Smooth muscle cell (in vitro differentiated cells): Measurements from ENCODE around the gene TNFAIP2. TPM values are rescaled to one million over a fixed set of nuclear protein-coding genes. Genes with fewer than 3 reads are reported as not detected.

Experiments
- DNase-seq: peaks from one replicate; lab custom pipeline; 2025; ENCODE audit not compliant: unreplicated experiment; lab: John Stamatoyannopoulos, UW
- H2AFZ ChIP-seq: fragments of 200-600 bp; sonication (generic); 2 replicates; pipeline ENCODE4 v1.6.0; 2016; ENCODE audit warnings: antibody characterized with exemption, low read depth, mild to moderate bottlenecking
- H3F3A ChIP-seq: fragments of 200-600 bp; sonication (generic); 2 replicates; pipeline ENCODE4 v1.6.0; 2017; ENCODE audit warnings: antibody characterized with exemption, low read depth
- H3K27ac ChIP-seq: fragments of 200-600 bp; sonication (generic); 2 replicates; pipeline ENCODE4 v1.5.1; 2016; ENCODE audit warnings: low read depth, mild to moderate bottlenecking
- H3K27me3 ChIP-seq: fragments of 200-600 bp; sonication (generic); 2 replicates; pipeline ENCODE4 v1.6.1; 2016; ENCODE audit warnings: low read depth, mild to moderate bottlenecking
- H3K36me3 ChIP-seq: fragments of 200-600 bp; sonication (generic); 2 replicates; pipeline ENCODE4 v1.5.1; 2016; ENCODE audit warnings: low read depth
- H3K4me1 ChIP-seq: fragments of 200-600 bp; sonication (generic); 2 replicates; pipeline ENCODE4 v1.5.1; 2016; ENCODE audit warnings: low read depth
- H3K4me2 ChIP-seq: fragments of 200-600 bp; sonication (generic); 2 replicates; pipeline ENCODE4 v1.6.0; 2016; ENCODE audit warnings: mild to moderate bottlenecking
- H3K4me3 ChIP-seq: fragments of 200-600 bp; sonication (generic); 2 replicates; pipeline ENCODE4 v1.5.1; 2016; ENCODE audit warnings: mild to moderate bottlenecking
- H3K79me2 ChIP-seq: fragments of 200-600 bp; sonication (generic); 2 replicates; pipeline ENCODE4 v1.6.0; 2016; ENCODE audit warnings: low read depth, mild to moderate bottlenecking
- H3K9ac ChIP-seq: fragments of 200-600 bp; sonication (generic); 2 replicates; pipeline ENCODE4 v1.6.0; 2016; ENCODE audit warnings: low read depth
- H3K9me3 ChIP-seq: fragments of 200-600 bp; sonication (generic); replicated peaks from 2 replicates; pipeline ENCODE4 v1.5.1; 2016; ENCODE audit warnings: low read depth
- H4K20me1 ChIP-seq: fragments of 200-600 bp; sonication (generic); 2 replicates; pipeline ENCODE4 v1.6.0; 2016; ENCODE audit warnings: low read depth
- CTCF ChIP-seq: fragments of 200-600 bp; sonication (generic); IDR thresholded peaks from 2 replicates; pipeline ENCODE4 v1.5.1; 2017; ENCODE audit warnings: borderline replicate concordance, mild to moderate bottlenecking, antibody characterized with exemption; ENCODE audit not compliant: insufficient read depth, poor library complexity, severe bottlenecking
- WGBS: methylation state at CpG from one replicate; pipeline ENCODE4 v1.1.7; 2016; ENCODE audit warnings: low lambda C conversion rate; 5-methylcytosine and 5-hydroxymethylcytosine counted together
- polyA plus RNA-seq: library from polyadenylated mRNA; unstranded; fragments of >200 nt; fragmentation: Nextera tagmentation; extraction: Ambion mirVana; gene quantifications from 2 replicates; pipeline ENCODE4 v1.2.1, GENCODE V29; 2016
- total RNA-seq: library from RNA; depleted of rRNA; stranded (reverse); fragments of >200 nt; gene quantifications from 2 replicates; pipeline ENCODE4 v1.2.3, GENCODE V29; 2014

Gene TNFAIP2
- total and polyA plus RNA-seq, 2 experiments from 2014 or later, result 35.7 to 76.5 TPM

- Histone ChIP-seq H3K27ac (no peak within 1 kb of the TSS), H3K9ac (no peak within 1 kb of the TSS), H3K36me3 (no peaks in the 10 kb centered on the region), H3F3A (no peaks in the 10 kb centered on the region), H3K4me2 (peak within 1 kb of the TSS; percentile 81), H2AFZ (no peak within 1 kb of the TSS), H4K20me1 (no peaks in the 10 kb centered on the region), H3K27me3 (peaks cover 18% of the 10 kb centered on the region), H3K9me3 (no peaks in the 10 kb centered on the region), H3K4me3 (peak within 1 kb of the TSS; percentile 31), H3K79me2 (no peaks in the 10 kb centered on the region), H3K4me1 (no peaks in the 10 kb centered on the region)
- WGBS, result 67% methylated on average over 21 of the region's 61 CpGs
- TF ChIP-seq CTCF, result no peak
- DNase-seq, result no peak
Observed at GRCh38 chr14:103084021-103084919, 39.0 kb upstream of the TNFAIP2 start, which contains the start of gene LBHD2. TSS of gene LBHD2 (plus strand) at chr14:103084210. CDS start at chr14:103086013, 1,803 bp downstream.

GRCh38 chr14:103085106-103086091 lies 37.9 kb upstream of the TNFAIP2 start:
- Histone ChIP-seq H4K20me1 (no peaks in the 10 kb centered on the region), H3K4me2 (no peak overlapping the region), H3K4me1 (no peaks in the 10 kb centered on the region), H3K79me2 (no peaks in the 10 kb centered on the region), H3K4me3 (no peak overlapping the region), H3K36me3 (no peaks in the 10 kb centered on the region), H3F3A (no peaks in the 10 kb centered on the region), H3K27me3 (peaks cover 18% of the 10 kb centered on the region), H3K9ac (no peak overlapping the region), H3K9me3 (no peaks in the 10 kb centered on the region), H3K27ac (no peak overlapping the region), H2AFZ (no peak overlapping the region)
- WGBS, result 81% methylated on average over 22 of the region's 24 CpGs
- TF ChIP-seq CTCF, result peak; percentile 23
- no peak for DNase-seq

GRCh38 chr14:103086771-103087342 lies 36.4 kb upstream of the TNFAIP2 start:
- Histone ChIP-seq H3K4me3 (no peak overlapping the region), H3K9me3 (no peaks in the 10 kb centered on the region), H3K9ac (no peak overlapping the region), H3F3A (no peaks in the 10 kb centered on the region), H3K4me1 (no peaks in the 10 kb centered on the region), H3K4me2 (no peak overlapping the region), H2AFZ (no peak overlapping the region), H3K36me3 (no peaks in the 10 kb centered on the region), H4K20me1 (no peaks in the 10 kb centered on the region), H3K27me3 (peaks cover 18% of the 10 kb centered on the region), H3K27ac (no peak overlapping the region), H3K79me2 (no peaks in the 10 kb centered on the region)
- DNase-seq, result no peak
- 75% methylated on average over 8 of the region's 8 CpGs for WGBS
- TF ChIP-seq CTCF, result no peak
